GM23248 (cell line): ENCODE results near the gene WFDC6. TPM values are rescaled to one million over a fixed set of nuclear protein-coding genes. Genes with fewer than 3 reads are reported as not detected.

Experiments
- DNase-seq: peaks from one replicate; pipeline ENCODE4 v3.0.0-alpha.2; 2015
- H2AFZ ChIP-seq: fragments of 200-600 bp; sonication (generic); 2 replicates; pipeline ENCODE4 v1.6.1; 2016; ENCODE audit warnings: antibody characterized with exemption
- H3F3A ChIP-seq: fragments of 200-600 bp; sonication (generic); 2 replicates; pipeline ENCODE4 v1.6.1; 2016; ENCODE audit warnings: mild to moderate bottlenecking, antibody characterized with exemption, mixed run types; ENCODE audit not compliant: insufficient read depth
- H3K27ac ChIP-seq: fragments of 200-600 bp; sonication (generic); 2 replicates; pipeline ENCODE4 v1.5.1; 2016; ENCODE audit warnings: mild to moderate bottlenecking
- H3K27me3 ChIP-seq: fragments of 200-600 bp; sonication (generic); replicated peaks from 2 replicates; pipeline ENCODE4 v1.6.1; 2016; ENCODE audit warnings: mild to moderate bottlenecking; ENCODE audit not compliant: insufficient read depth
- H3K36me3 ChIP-seq: fragments of 200-600 bp; sonication (generic); 2 replicates; pipeline ENCODE4 v1.6.1; 2016; ENCODE audit warnings: low read depth, mild to moderate bottlenecking
- H3K4me1 ChIP-seq: fragments of 200-600 bp; sonication (generic); 2 replicates; pipeline ENCODE4 v1.6.1; 2016; ENCODE audit warnings: mild to moderate bottlenecking; ENCODE audit not compliant: insufficient read depth
- H3K4me2 ChIP-seq: fragments of 200-600 bp; sonication (generic); one replicate; pipeline ENCODE4 v1.6.1; 2016; ENCODE audit warnings: mild to moderate bottlenecking; ENCODE audit not compliant: unreplicated experiment
- H3K4me3 ChIP-seq: fragments of 200-600 bp; sonication (generic); 2 replicates; pipeline ENCODE4 v1.5.1; 2016; ENCODE audit warnings: mild to moderate bottlenecking
- H3K79me2 ChIP-seq: fragments of 200-600 bp; sonication (generic); 2 replicates; pipeline ENCODE4 v1.6.1; 2016; ENCODE audit warnings: mild to moderate bottlenecking; ENCODE audit not compliant: insufficient read depth
- H3K9ac ChIP-seq: fragments of 200-600 bp; sonication (generic); 2 replicates; pipeline ENCODE4 v1.6.1; 2016; ENCODE audit warnings: mild to moderate bottlenecking
- H3K9me2 ChIP-seq: fragments of 200-600 bp; sonication (generic); 2 replicates; pipeline ENCODE4 v1.6.1; 2016; ENCODE audit warnings: mixed run types, mild to moderate bottlenecking, moderate library complexity; ENCODE audit not compliant: insufficient read depth
- H3K9me3 ChIP-seq: fragments of 200-600 bp; sonication (generic); one replicate; pipeline ENCODE4 v1.6.1; 2017; ENCODE audit warnings: low read depth
- H4K20me1 ChIP-seq: fragments of 200-600 bp; sonication (generic); 2 replicates; pipeline ENCODE4 v1.6.0; 2016; ENCODE audit not compliant: insufficient read depth
- EZH2 ChIP-seq: fragments of 200-600 bp; sonication (generic); IDR thresholded peaks from 2 replicates; pipeline ENCODE4 v1.6.1; 2018; ENCODE audit warnings: antibody characterized with exemption, mild to moderate bottlenecking; ENCODE audit not compliant: insufficient read depth, poor library complexity, severe bottlenecking
- EZH2phosphoT487 ChIP-seq: fragments of 200-600 bp; sonication (generic); IDR thresholded peaks from 2 replicates; pipeline ENCODE4 v1.6.1; 2018; ENCODE audit warnings: antibody characterized with exemption, moderate library complexity, mild to moderate bottlenecking, low read depth; ENCODE audit not compliant: insufficient read depth
- WGBS, 2 experiments: methylation state at CpG; one replicate each; pipeline ENCODE4 v1.1.6; 2015 to 2017; ENCODE audit warnings: low lambda C conversion rate in 2 of 2, low coverage in 1 of 2; ENCODE audit errors: missing lambda C conversion rate in 2 of 2; 5-methylcytosine and 5-hydroxymethylcytosine counted together
- in situ Hi-C: fragments of 300-500 bp; cut with MboI; formaldehyde crosslinking; loops from 2 replicates; pipeline ENCODE4 v1.15.0; 2020
- polyA plus RNA-seq: library from polyadenylated mRNA; unstranded; fragments of >200 nt; fragmentation: Nextera tagmentation; extraction: Ambion mirVana; gene quantifications from 2 replicates; pipeline ENCODE4 v1.2.1, GENCODE V29; 2016
- total RNA-seq: library from RNA; depleted of rRNA; stranded (reverse); fragments of >200 nt; shearing (Covaris generic); gene quantifications from 2 replicates; pipeline ENCODE4 v1.2.3, GENCODE V29; 2014

The WFDC6 gene
- total and polyA plus RNA-seq, 2 experiments from 2014 or later, result not detected

DNA sequence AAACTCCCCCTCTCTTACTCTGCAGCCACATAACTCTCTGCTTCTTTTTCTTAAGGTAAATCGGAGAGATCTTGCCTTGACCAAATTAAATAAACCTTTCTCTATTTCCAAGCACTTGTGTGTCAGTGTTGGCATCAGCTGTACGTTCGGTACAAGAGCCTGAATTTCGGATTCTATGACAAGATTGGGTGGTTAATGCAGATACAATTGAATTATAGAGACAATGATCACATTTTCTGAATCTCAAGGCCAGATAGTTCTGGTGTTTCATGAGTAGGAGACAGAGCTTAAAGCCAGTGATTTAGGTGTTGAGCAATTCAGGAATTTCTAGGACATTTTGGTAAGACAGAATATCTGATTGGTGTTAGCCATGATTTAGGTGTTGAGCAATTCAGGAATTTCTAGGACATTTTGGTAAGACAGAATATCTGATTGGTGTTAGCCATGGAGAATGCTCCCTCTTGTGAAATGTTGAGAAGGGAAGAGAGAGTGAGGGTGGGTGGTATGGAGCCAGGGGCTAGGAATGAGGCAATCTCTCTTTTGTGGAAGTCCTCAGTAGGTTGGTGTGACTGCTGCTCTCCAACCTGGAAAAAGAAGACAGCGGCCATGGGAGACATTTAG lies 28.9 kb downstream of the WFDC6 start:
- no peaks in the 10 kb centered on the region for H3K4me1 ChIP-seq
- no peak for TF ChIP-seq EZH2
- TF ChIP-seq EZH2phosphoT487, result no peak
- no peak overlapping the region for H2AFZ ChIP-seq
- H3K36me3 ChIP-seq, result no peaks in the 10 kb centered on the region
- in situ Hi-C loops, result no loop called here
- H3K4me3 ChIP-seq, result no peak overlapping the region
- H3K9me3 ChIP-seq, result no peaks in the 10 kb centered on the region
- no peaks in the 10 kb centered on the region for H4K20me1 ChIP-seq
- DNase-seq, result no peak
- no peaks in the 10 kb centered on the region for H3K9me2 ChIP-seq
- H3K4me2 ChIP-seq, result no peak overlapping the region
- no peaks in the 10 kb centered on the region for H3K79me2 ChIP-seq
- H3K9ac ChIP-seq, result no peak overlapping the region
- H3K27me3 ChIP-seq, result 0 out of 2 replicates have a peak, but pooled peaks cover 5% of the 10 kb centered on the region
- no peak overlapping the region for H3K27ac ChIP-seq
- H3F3A ChIP-seq, result no peaks in the 10 kb centered on the region
- WGBS, 2 experiments, result 35 to 43% methylated on average over 5 of the region's 5 CpGs

DNA sequence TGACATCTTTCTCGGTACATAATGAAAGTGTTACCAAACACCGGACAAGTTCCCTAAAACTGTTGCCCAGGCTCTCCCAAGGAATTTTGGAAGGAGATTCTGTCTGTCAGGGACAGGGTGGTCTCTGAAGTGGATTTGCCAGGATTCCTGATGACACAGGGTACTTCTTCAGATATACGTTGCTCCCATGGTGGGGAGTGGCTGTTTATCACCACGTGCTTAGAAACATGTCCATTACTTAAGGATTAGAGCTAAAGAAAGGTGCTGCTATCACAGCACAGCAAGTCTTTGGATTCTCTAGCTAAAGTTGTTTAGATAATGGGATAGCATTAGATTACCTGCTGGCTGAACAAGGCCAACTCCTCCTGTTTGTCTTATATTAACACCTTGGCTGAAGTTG lies 30.2 kb downstream of the WFDC6 start:
- Histone ChIP-seq H3K79me2 (no peaks in the 10 kb centered on the region), H3F3A (no peaks in the 10 kb centered on the region), H3K9ac (no peak overlapping the region), H3K4me3 (no peak overlapping the region), H3K9me3 (no peaks in the 10 kb centered on the region), H3K9me2 (no peaks in the 10 kb centered on the region), H3K4me2 (no peak overlapping the region), H3K4me1 (no peaks in the 10 kb centered on the region), H3K27ac (no peak overlapping the region), H2AFZ (no peak overlapping the region), H3K27me3 (0 out of 2 replicates have a peak, but pooled peaks cover 5% of the 10 kb centered on the region), H4K20me1 (no peaks in the 10 kb centered on the region), H3K36me3 (no peaks in the 10 kb centered on the region)
- in situ Hi-C loops, result no loop called here
- 42 to 47% methylated on average over 4 of the region's 4 CpGs for WGBS, 2 experiments
- no peak for TF ChIP-seq EZH2phosphoT487
- TF ChIP-seq EZH2, result no peak
- no peak for DNase-seq

DNA sequence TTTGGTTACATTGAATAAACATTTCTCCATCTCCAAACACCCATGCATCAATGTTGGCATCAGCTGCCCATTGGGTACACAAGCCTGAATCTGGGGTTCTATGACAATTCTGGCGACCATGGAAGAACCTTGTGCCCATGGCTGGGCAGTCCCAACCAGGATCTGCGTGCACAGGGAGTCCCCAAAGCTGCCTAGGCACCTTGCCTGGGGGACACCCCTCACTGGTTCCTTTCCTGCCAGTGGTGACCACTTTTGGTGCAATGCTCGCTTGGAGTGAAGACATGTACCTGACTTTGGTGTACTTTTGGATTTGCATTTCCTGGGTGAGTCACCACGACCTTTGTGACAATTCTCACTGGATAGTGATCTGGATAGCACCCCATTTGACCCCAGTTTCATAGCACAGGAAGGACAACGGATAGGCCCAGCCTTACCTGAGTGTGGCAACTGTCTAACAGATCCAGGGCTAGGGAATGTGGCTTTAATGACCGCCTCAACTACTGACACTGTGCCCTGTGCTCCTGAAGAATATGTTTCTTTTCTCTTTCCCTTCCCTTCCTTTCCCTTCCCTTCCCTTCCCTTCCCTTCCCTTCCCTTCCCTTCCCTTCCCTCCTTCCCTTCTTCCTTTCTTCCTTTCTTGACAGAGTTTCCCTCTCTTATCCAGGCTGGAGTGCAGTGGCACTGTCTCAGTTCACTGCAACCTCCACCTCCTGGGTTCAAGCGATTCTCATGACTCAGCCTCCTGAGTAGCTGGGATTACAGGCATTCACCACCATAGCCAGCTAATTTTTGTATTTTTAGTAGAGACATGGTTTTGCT lies 31.0 kb downstream of the WFDC6 start:
- H3K79me2 ChIP-seq, result no peaks in the 10 kb centered on the region
- H3K4me1 ChIP-seq, result no peaks in the 10 kb centered on the region
- H2AFZ ChIP-seq, result no peak overlapping the region
- no peak overlapping the region for H3K4me3 ChIP-seq
- no peak for TF ChIP-seq EZH2phosphoT487
- TF ChIP-seq EZH2, result no peak
- no peaks in the 10 kb centered on the region for H3F3A ChIP-seq
- no peaks in the 10 kb centered on the region for H3K9me2 ChIP-seq
- 39 to 47% methylated on average over 7 of the region's 7 CpGs for WGBS, 2 experiments
- H3K9me3 ChIP-seq, result no peaks in the 10 kb centered on the region
- peaks cover 5% of the 10 kb centered on the region; the same call in 1 of the 2 replicates for H3K27me3 ChIP-seq
- no peak overlapping the region for H3K4me2 ChIP-seq
- no peak overlapping the region for H3K9ac ChIP-seq
- H4K20me1 ChIP-seq, result no peaks in the 10 kb centered on the region
- H3K36me3 ChIP-seq, result no peaks in the 10 kb centered on the region
- in situ Hi-C loops, result no loop called here
- no peak overlapping the region for H3K27ac ChIP-seq
- DNase-seq, result no peak

DNA sequence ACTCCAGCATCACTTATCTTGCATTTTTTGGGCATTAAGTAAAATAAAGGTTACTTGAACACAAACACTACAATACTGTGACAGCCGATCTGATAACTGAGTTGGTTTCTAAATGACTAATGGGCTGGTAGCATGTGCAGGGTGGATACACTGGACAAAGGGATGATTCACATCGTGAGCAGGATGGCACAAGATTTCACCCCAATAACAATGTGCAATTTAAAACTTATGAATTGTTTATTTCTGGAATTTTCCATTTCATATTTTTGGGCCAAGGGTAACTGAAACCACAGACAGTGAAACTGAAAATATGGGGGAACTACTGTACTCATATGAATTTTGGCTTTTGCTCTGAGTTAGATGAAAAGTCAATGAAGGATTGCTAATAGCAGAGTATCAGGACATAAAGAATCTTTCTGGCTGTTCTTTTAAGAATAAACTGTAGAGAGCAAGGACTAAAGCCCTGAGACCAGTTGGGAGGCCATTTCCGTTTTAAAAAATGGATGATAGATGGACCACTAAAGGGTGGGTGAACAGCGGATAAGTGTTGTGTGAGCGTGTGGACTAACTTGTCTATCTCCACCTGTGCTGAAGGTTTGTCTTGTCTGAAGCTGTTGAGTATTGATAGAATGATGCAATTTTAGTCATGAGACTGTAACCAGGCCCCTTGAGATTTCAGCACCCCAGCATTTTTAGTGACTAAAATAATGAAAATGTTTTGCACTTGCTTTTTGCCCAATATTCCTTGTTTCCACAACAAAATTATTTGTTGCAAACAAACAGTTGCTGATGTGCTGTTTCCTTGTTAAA lies 32.1 kb downstream of the WFDC6 start:
- Histone ChIP-seq H3K9ac (no peak overlapping the region), H3K79me2 (no peaks in the 10 kb centered on the region), H4K20me1 (no peaks in the 10 kb centered on the region), H3K36me3 (no peaks in the 10 kb centered on the region), H3K9me3 (no peaks in the 10 kb centered on the region), H3K27ac (no peak overlapping the region), H2AFZ (no peak overlapping the region), H3K9me2 (no peaks in the 10 kb centered on the region), H3K4me1 (no peaks in the 10 kb centered on the region), H3K4me3 (no peak overlapping the region), H3K4me2 (no peak overlapping the region), H3F3A (no peaks in the 10 kb centered on the region), H3K27me3 (peaks cover 11% of the 10 kb centered on the region; the same call in 1 of the 2 replicates)
- 58 to 60% methylated on average over 5 of the region's 5 CpGs for WGBS, 2 experiments
- peak; percentile 29 for DNase-seq
- in situ Hi-C loops, result no loop called here
- TF ChIP-seq EZH2 (no peak), EZH2phosphoT487 (no peak)
